Activated CD8-positive, alpha-beta memory T cell treated with anti-CD3 and anti-CD28 coated beads, Interleukin-2, amount 10 ng/mL, durations not matched to agents 7 days and 5 days (primary cell): ENCODE measurements around the gene TSPAN10. TPM values are rescaled to one million over a fixed set of nuclear protein-coding genes. Genes with fewer than 3 reads are reported as not detected.
"Not testable (repeated sequence)": the region's sequence is repeated elsewhere in the genome, so short reads cannot be mapped to it uniquely, and the experiment has no call there.

Experiments used
- ATAC-seq: fragments of 150-1000 bp; cut with Tn5 transposase; one replicate; pipeline ENCODE4 v1.10.0; 2021; ENCODE audit warnings: moderate library complexity
- CTCF ChIA-PET: fragments of 350-600 bp; sonication (Branson Sonifier 250); formaldehyde crosslinking; loops from one replicate; lab custom pipeline; 2021; ENCODE audit warnings: antibody characterized with exemption; lab: Charles Lee
- DNase-seq: peaks from one replicate; pipeline ENCODE4 v3.0.0-alpha.2; 2020
- H3K27ac Mint-ChIP-seq: one replicate; pipeline ENCODE4 v1.8.0; 2021; ENCODE audit warnings: mild to moderate bottlenecking, mixed read lengths
- H3K27me3 Mint-ChIP-seq: one replicate; pipeline ENCODE4 v1.8.0; 2021; ENCODE audit warnings: mixed read lengths
- H3K36me3 Mint-ChIP-seq: one replicate; pipeline ENCODE4 v1.8.0; 2021; ENCODE audit warnings: mild to moderate bottlenecking, mixed read lengths
- H3K4me1 Mint-ChIP-seq: one replicate; pipeline ENCODE4 v1.8.0; 2021; ENCODE audit warnings: mixed read lengths
- H3K4me3 Mint-ChIP-seq: one replicate; pipeline ENCODE4 v1.8.0; 2021; ENCODE audit warnings: mild to moderate bottlenecking, moderate library complexity, mixed read lengths
- H3K9me3 Mint-ChIP-seq: one replicate; pipeline ENCODE4 v1.8.0; 2022; ENCODE audit warnings: low read depth, mixed read lengths
- total RNA-seq, 2 experiments: library from RNA; stranded (reverse); gene quantifications; one replicate each; pipeline ENCODE4 v1.2.3, GENCODE V29; 2021

The TSPAN10 gene
- total RNA-seq, 2 experiments from 2014 or later = 0.23 to 0.26 TPM

- ATAC-seq = no peak
- H3K36me3 Mint-ChIP-seq = peaks cover 41% of the 10 kb centered on the region
- CTCF ChIA-PET = interaction anchor here (0.7 kb wide), 1 partner anchor 9 kb away, joined by 3 read pairs; no protein-coding TSS in a partner anchor
- no peak overlapping the region for H3K4me3 Mint-ChIP-seq
- peaks cover 30% of the 10 kb centered on the region for H3K4me1 Mint-ChIP-seq
- no peak overlapping the region for H3K27ac Mint-ChIP-seq
- DNase-seq = no peak
- no peaks in the 10 kb centered on the region for H3K9me3 Mint-ChIP-seq
- no peaks in the 10 kb centered on the region for H3K27me3 Mint-ChIP-seq
Measured at GRCh38 chr17:81609541-81610311, 27.3 kb upstream of the TSPAN10 start.

- no peak overlapping the region for H3K4me3 Mint-ChIP-seq
- H3K9me3 Mint-ChIP-seq = no peaks in the 10 kb centered on the region
- H3K27me3 Mint-ChIP-seq = no peaks in the 10 kb centered on the region
- ATAC-seq (no peak), DNase-seq (no peak)
- CTCF ChIA-PET = interaction anchor here (0.6 to 1.4 kb wide), 2 partner anchors 11 to 40 kb away, joined by 3 read pairs; no protein-coding TSS in a partner anchor
- H3K4me1 Mint-ChIP-seq = peaks cover 47% of the 10 kb centered on the region
- no peak overlapping the region for H3K27ac Mint-ChIP-seq
- H3K36me3 Mint-ChIP-seq = peaks cover 40% of the 10 kb centered on the region
Measured at GRCh38 chr17:81612172-81612970, 24.6 kb upstream of the TSPAN10 start.

- no peak for ATAC-seq
- H3K4me1 Mint-ChIP-seq = peaks cover 30% of the 10 kb centered on the region
- H3K9me3 Mint-ChIP-seq = no peaks in the 10 kb centered on the region
- DNase-seq = no peak
- no peak overlapping the region for H3K4me3 Mint-ChIP-seq
- peak overlapping the region; percentile 86 for H3K27ac Mint-ChIP-seq
- CTCF ChIA-PET = interaction anchor here (0.8 to 3.2 kb wide), 3 partner anchors 14 to 96 kb away, joined by 4 to 14 read pairs (median 5); partner anchors contain the start of gene ARL16
- peaks cover 38% of the 10 kb centered on the region for H3K36me3 Mint-ChIP-seq
- H3K27me3 Mint-ChIP-seq = no peaks in the 10 kb centered on the region
Measured at GRCh38 chr17:81615401-81615930, 21.5 kb upstream of the TSPAN10 start.

GRCh38 chr17:81616877-81617276 lies 20.1 kb upstream of the TSPAN10 start:
- H3K27ac Mint-ChIP-seq = no peak overlapping the region
- H3K4me3 Mint-ChIP-seq = no peak overlapping the region
- CTCF ChIA-PET = no interaction called here
- peaks cover 32% of the 10 kb centered on the region for H3K4me1 Mint-ChIP-seq
- H3K9me3 Mint-ChIP-seq = no peaks in the 10 kb centered on the region
- peaks cover 50% of the 10 kb centered on the region for H3K36me3 Mint-ChIP-seq
- DNase-seq (no peak), ATAC-seq (no peak)
- H3K27me3 Mint-ChIP-seq = no peaks in the 10 kb centered on the region

- CTCF ChIA-PET, H3K4me3 Mint-ChIP-seq, H3K27ac Mint-ChIP-seq, ATAC-seq, DNase-seq, H3K27me3 Mint-ChIP-seq, H3K9me3 Mint-ChIP-seq: not testable (repeated sequence)
- peaks cover 30% of the 10 kb centered on the region for H3K4me1 Mint-ChIP-seq
- H3K36me3 Mint-ChIP-seq = peaks cover 40% of the 10 kb centered on the region
Measured at GRCh38 chr17:81618307-81618706, 18.7 kb upstream of the TSPAN10 start.

GRCh38 chr17:81621494-81622130 lies 15.4 kb upstream of the TSPAN10 start:
- Mint-ChIP-seq H3K4me3 (no peak overlapping the region), H3K27me3 (no peaks in the 10 kb centered on the region), H3K4me1 (peaks cover 6% of the 10 kb centered on the region), H3K36me3 (peaks cover 54% of the 10 kb centered on the region), H3K27ac (no peak overlapping the region), H3K9me3 (no peaks in the 10 kb centered on the region)
- CTCF ChIA-PET = interaction anchor here (2.4 kb wide), 1 partner anchor 21 kb away, joined by 5 read pairs; no protein-coding TSS in a partner anchor
- no peak for DNase-seq
- ATAC-seq = no peak

- Mint-ChIP-seq H3K4me3 (no peak overlapping the region), H3K36me3 (peaks cover 37% of the 10 kb centered on the region), H3K4me1 (peaks cover 7% of the 10 kb centered on the region), H3K27me3 (no peaks in the 10 kb centered on the region), H3K9me3 (no peaks in the 10 kb centered on the region), H3K27ac (no peak overlapping the region)
- CTCF ChIA-PET = interaction anchor here (0.7 to 1.2 kb wide), 2 partner anchors 29 to 73 kb away, joined by 3 to 4 read pairs; partner anchors contain the start of gene MRPL12
- ATAC-seq (no peak), DNase-seq (no peak)
Measured at GRCh38 chr17:81630274-81630673, 6.7 kb upstream of the TSPAN10 start.

GRCh38 chr17:81631482-81631881 lies 5.5 kb upstream of the TSPAN10 start:
- H3K4me3 Mint-ChIP-seq = no peak overlapping the region
- peaks cover 29% of the 10 kb centered on the region for H3K36me3 Mint-ChIP-seq
- CTCF ChIA-PET = no interaction called here
- H3K9me3 Mint-ChIP-seq = no peaks in the 10 kb centered on the region
- no peaks in the 10 kb centered on the region for H3K27me3 Mint-ChIP-seq
- H3K4me1 Mint-ChIP-seq = peaks cover 17% of the 10 kb centered on the region
- peak overlapping the region; percentile 22 for H3K27ac Mint-ChIP-seq
- DNase-seq (no peak), ATAC-seq (no peak)

- DNase-seq (no peak), ATAC-seq (no peak)
- H3K4me3 Mint-ChIP-seq = peak overlapping the region; percentile 93
- H3K27ac Mint-ChIP-seq = no peak overlapping the region
- CTCF ChIA-PET = interaction anchor here (1.8 kb wide), 1 partner anchor 30 kb away, joined by 6 read pairs; the partner anchor contains the start of genes CCDC137 and OXLD1
- H3K27me3 Mint-ChIP-seq = no peaks in the 10 kb centered on the region
- peaks cover 19% of the 10 kb centered on the region for H3K4me1 Mint-ChIP-seq
- H3K9me3 Mint-ChIP-seq = no peaks in the 10 kb centered on the region
- H3K36me3 Mint-ChIP-seq = peaks cover 9% of the 10 kb centered on the region
Measured at GRCh38 chr17:81635431-81635830, 1.6 kb upstream of the TSPAN10 start.

GRCh38 chr17:81635973-81636504 lies 957 bp upstream of the TSPAN10 start:
- ATAC-seq (peak; percentile 9), DNase-seq (no peak)
- Mint-ChIP-seq H3K9me3 (no peaks in the 10 kb centered on the region), H3K27me3 (no peaks in the 10 kb centered on the region), H3K36me3 (peaks cover 9% of the 10 kb centered on the region), H3K27ac (peak overlapping the region; percentile 78), H3K4me1 (peaks cover 19% of the 10 kb centered on the region), H3K4me3 (peak overlapping the region; percentile 93)
- CTCF ChIA-PET = interaction anchor here (1.8 kb wide), 1 partner anchor 30 kb away, joined by 6 read pairs; the partner anchor contains the start of genes CCDC137 and OXLD1

GRCh38 chr17:81638683-81639082 lies 1.7 kb downstream of the TSPAN10 start:
- Mint-ChIP-seq H3K27ac (no peak overlapping the region), H3K4me3 (no peak overlapping the region), H3K36me3 (peaks cover 3% of the 10 kb centered on the region), H3K9me3 (no peaks in the 10 kb centered on the region), H3K27me3 (no peaks in the 10 kb centered on the region), H3K4me1 (peaks cover 15% of the 10 kb centered on the region)
- ATAC-seq (no peak), DNase-seq (no peak)
- CTCF ChIA-PET = interaction anchor here (0.7 to 1.3 kb wide), 4 partner anchors 12 to 27 kb away, joined by 3 to 4 read pairs (median 3); no protein-coding TSS in a partner anchor

GRCh38 chr17:81640011-81640410 lies 3.0 kb downstream of the TSPAN10 start:
- H3K9me3 Mint-ChIP-seq = no peaks in the 10 kb centered on the region
- peaks cover 14% of the 10 kb centered on the region for H3K4me1 Mint-ChIP-seq
- CTCF ChIA-PET = no interaction called here
- H3K27me3 Mint-ChIP-seq = no peaks in the 10 kb centered on the region
- H3K27ac Mint-ChIP-seq = no peak overlapping the region
- no peak for ATAC-seq
- H3K4me3 Mint-ChIP-seq = no peak overlapping the region
- DNase-seq = no peak
- peaks cover 1% of the 10 kb centered on the region for H3K36me3 Mint-ChIP-seq
